IPS DF 19.7 (cell line): ENCODE results near the gene ARHGEF16.

Source experiments
- DNase-seq: peaks from one replicate; pipeline ENCODE4 v3.0.0-alpha.2; 2013; ENCODE audit warnings: low read depth, low spot score

Gene ARHGEF16

GRCh38 chr1:3422638-3423037, 31.8 kb upstream of the ARHGEF16 start:
- no peak for DNase-seq

- DNase-seq, result no peak
These were observed 31.1 kb upstream of the ARHGEF16 start for GRCh38 chr1:3423245-3423829.

GRCh38 chr1:3423896-3424611, 30.4 kb upstream of the ARHGEF16 start:
- no peak for DNase-seq

GRCh38 chr1:3425486-3426215, 28.8 kb upstream of the ARHGEF16 start:
- DNase-seq, result no peak

- no peak for DNase-seq
These were observed 27.4 kb upstream of the ARHGEF16 start for GRCh38 chr1:3426956-3427535.

GRCh38 chr1:3427711-3428704, 26.5 kb upstream of the ARHGEF16 start:
- DNase-seq, result no peak

- no peak for DNase-seq
These were observed 25.6 kb upstream of the ARHGEF16 start for GRCh38 chr1:3428899-3429298.

- no peak for DNase-seq
These were observed 25.1 kb upstream of the ARHGEF16 start for GRCh38 chr1:3429320-3429719.

GRCh38 chr1:3429766-3430165, 24.7 kb upstream of the ARHGEF16 start:
- DNase-seq, result no peak

- DNase-seq, result no peak
These were observed 24.1 kb upstream of the ARHGEF16 start for GRCh38 chr1:3430406-3430805.

- no peak for DNase-seq
These were observed 23.6 kb upstream of the ARHGEF16 start for GRCh38 chr1:3430820-3431219.

- no peak for DNase-seq
These were observed 23.2 kb upstream of the ARHGEF16 start for GRCh38 chr1:3431266-3431665.

- DNase-seq, result no peak
These were observed 22.8 kb upstream of the ARHGEF16 start for GRCh38 chr1:3431686-3432085.

GRCh38 chr1:3432306-3432705, 22.2 kb upstream of the ARHGEF16 start:
- no peak for DNase-seq

GRCh38 chr1:3433076-3433475, 21.4 kb upstream of the ARHGEF16 start:
- DNase-seq, result no peak

GRCh38 chr1:3433596-3434320, 20.7 kb upstream of the ARHGEF16 start:
- no peak for DNase-seq

GRCh38 chr1:3434406-3435110, 19.9 kb upstream of the ARHGEF16 start:
- DNase-seq, result no peak

- DNase-seq, result no peak
These were observed 18.8 kb upstream of the ARHGEF16 start for GRCh38 chr1:3435666-3436065.

- DNase-seq, result no peak
These were observed 18.0 kb upstream of the ARHGEF16 start for GRCh38 chr1:3436451-3436850.

- no peak for DNase-seq
These were observed 17.6 kb upstream of the ARHGEF16 start for GRCh38 chr1:3436901-3437300.
